Endothelial cell of umbilical vein (primary cell): ENCODE data around the gene DNMT1. TPM values are rescaled to one million over a fixed set of nuclear protein-coding genes. Genes with fewer than 3 reads are reported as not detected.

Experiments used
- BruUV-seq: library from RNA; stranded (reverse); fragments of 400-500 nt; replicated peaks from 2 replicates; lab custom pipeline; 2021; lab: Mats Ljungman, UMichigan
- CTCF ChIA-PET: fragments of 300-600, 350-600 bp; sonication (Branson Sonifier 250); formaldehyde crosslinking; loops from one replicate; lab custom pipeline; 2021; ENCODE audit warnings: antibody characterized with exemption, inconsistent platforms; lab: Charles Lee
- POLR2A ChIA-PET: fragments of 300-600, 350-600 bp; sonication (Branson Sonifier 250); formaldehyde crosslinking; loops from one replicate; lab custom pipeline; 2021; ENCODE audit warnings: antibody characterized with exemption, inconsistent platforms; lab: Charles Lee
- DNase-seq: peaks from one replicate; pipeline ENCODE4 v3.0.0-alpha.2; 2011; ENCODE audit warnings: low read depth, low spot score
- FAIRE-seq: peaks from 2 replicates; lab custom pipeline; 2011; peaks lifted over from hg19 to GRCh38; lab: Jason Lieb, UNC
- H2AFZ ChIP-seq: 2 replicates; pipeline ENCODE4 v1.6.0; 2012; ENCODE audit warnings: low read depth, low read length, control low read depth, inconsistent platforms
- H3K27ac ChIP-seq: 2 replicates; pipeline ENCODE4 v1.5.1; 2011; ENCODE audit warnings: low read depth, mild to moderate bottlenecking, control low read depth, low read length, moderate library complexity; ENCODE audit not compliant: insufficient read depth
- H3K27me3 ChIP-seq, 2 experiments: 2 replicates each; pipeline versions ENCODE4 v1.6.0 to v1.6.1; 2011; ENCODE audit warnings: low read length in 2 of 2, mixed read lengths in 1 of 2; ENCODE audit not compliant: control insufficient read depth in 2 of 2, insufficient read depth in 2 of 2
- H3K36me3 ChIP-seq, 2 experiments: 2 replicates in 1 of 2; 3 replicates in 1 of 2; pipeline ENCODE4 v1.5.1; 2011; ENCODE audit warnings: low read length in 2 of 2, mild to moderate bottlenecking in 1 of 2, moderate library complexity in 1 of 2; ENCODE audit not compliant: control insufficient read depth in 2 of 2, insufficient read depth in 2 of 2; ENCODE audit errors: extremely low read depth in 1 of 2
- H3K4me1 ChIP-seq: 3 replicates; pipeline ENCODE4 v1.5.1; 2011; ENCODE audit warnings: mild to moderate bottlenecking, low read length; ENCODE audit not compliant: control insufficient read depth, insufficient read depth; ENCODE audit errors: extremely low read depth
- H3K4me2 ChIP-seq: 2 replicates; pipeline ENCODE4 v1.6.1; 2011; ENCODE audit warnings: low read length, control low read depth, mixed read lengths; ENCODE audit not compliant: insufficient read depth
- H3K4me3 ChIP-seq, 3 experiments: fragments of 200-600 bp in 1 of 3; sonication (generic), shearing (Covaris generic) in 1 of 3; replicated peaks in 1 of 3; 2 replicates each; pipeline ENCODE4 v1.5.1; 2011 to 2016; ENCODE audit warnings: control low read depth in 3 of 3, low read length in 3 of 3, mild to moderate bottlenecking in 2 of 3, inconsistent platforms in 1 of 3, low read depth in 1 of 3, moderate library complexity in 1 of 3; ENCODE audit not compliant: insufficient read depth in 1 of 3
- H3K79me2 ChIP-seq: 2 replicates; pipeline ENCODE4 v1.6.0; 2012; ENCODE audit warnings: low read length, inconsistent platforms; ENCODE audit not compliant: control insufficient read depth, insufficient read depth
- H3K9ac ChIP-seq: replicated peaks from 2 replicates; pipeline ENCODE3; 2011; ENCODE audit warnings: low read length, control low read depth; ENCODE audit not compliant: insufficient read depth; ENCODE audit errors: extremely low read depth
- H3K9me1 ChIP-seq: replicated peaks from 3 replicates; pipeline ENCODE4 v1.6.0; 2011; ENCODE audit warnings: mild to moderate bottlenecking, low read length; ENCODE audit not compliant: control insufficient read depth, insufficient read depth; ENCODE audit errors: extremely low read depth
- H3K9me3 ChIP-seq: replicated peaks from 2 replicates; pipeline ENCODE4 v1.5.1; 2012; ENCODE audit warnings: low read length, inconsistent platforms; ENCODE audit not compliant: control insufficient read depth, insufficient read depth
- H4K20me1 ChIP-seq: replicated peaks from 2 replicates; pipeline ENCODE3; 2011; ENCODE audit warnings: mild to moderate bottlenecking, low read length; ENCODE audit not compliant: control insufficient read depth, insufficient read depth; ENCODE audit errors: extremely low read depth
- CTCF ChIP-seq, 2 donors: IDR thresholded peaks; 1 replicate in 1 of 2; 2 replicates in 1 of 2; pipeline ENCODE4 v1.5.1; 2011; ENCODE audit warnings: low read length in 2 of 2, mild to moderate bottlenecking in 2 of 2, moderate library complexity in 2 of 2, control low read depth in 1 of 2, inconsistent platforms in 1 of 2, low read depth in 1 of 2; ENCODE audit not compliant: insufficient read depth in 1 of 2; ENCODE audit errors: extremely low read depth in 1 of 2
- EZH2 ChIP-seq: IDR thresholded peaks from 2 replicates; pipeline ENCODE4 v1.6.1; 2012; ENCODE audit warnings: borderline replicate concordance, low read depth, mild to moderate bottlenecking, moderate library complexity, low read length, inconsistent platforms; ENCODE audit not compliant: severe bottlenecking
- FOS ChIP-seq: IDR thresholded peaks from 2 replicates; pipeline ENCODE4 v1.6.1; 2011; ENCODE audit warnings: mild to moderate bottlenecking, low read length, moderate library complexity, borderline replicate concordance; ENCODE audit not compliant: insufficient read depth
- GATA2 ChIP-seq: IDR thresholded peaks from 2 replicates; pipeline ENCODE4 v1.7.0; 2011; ENCODE audit warnings: low read depth, mild to moderate bottlenecking, moderate library complexity, mixed read lengths, low read length; ENCODE audit not compliant: insufficient read length, insufficient read depth
- JUN ChIP-seq: IDR thresholded peaks from 2 replicates; pipeline ENCODE4 v1.6.1; 2011; ENCODE audit warnings: borderline replicate concordance, low read depth; ENCODE audit not compliant: insufficient read length, insufficient read depth
- MAX ChIP-seq: IDR thresholded peaks from 2 replicates; pipeline ENCODE4 v1.6.1; 2011; ENCODE audit not compliant: insufficient read depth, insufficient read length
- MYC ChIP-seq: IDR thresholded peaks from one replicate; pipeline ENCODE4 v1.6.1; 2011; ENCODE audit warnings: mild to moderate bottlenecking, low read depth, low read length
- POLR2A ChIP-seq: IDR thresholded peaks from 2 replicates; pipeline ENCODE4 v1.6.1; 2012; ENCODE audit warnings: low read depth, mild to moderate bottlenecking, control low read depth, low read length
- POLR2AphosphoS5 ChIP-seq: IDR thresholded peaks from 2 replicates; pipeline ENCODE4 v1.6.1; 2012; ENCODE audit warnings: low read depth, mild to moderate bottlenecking, control low read depth, low read length, moderate library complexity; ENCODE audit not compliant: insufficient read depth
- dilution Hi-C: fragments of 300-500 bp; cut with MboI; formaldehyde crosslinking; loops from one replicate; pipeline ENCODE4 v1.15.0; 2019; ENCODE audit warnings: low sequenced_read_pairs; ENCODE audit not compliant: extremely low pct_ligation_motif_present
- intact Hi-C: fragments of 100-400 bp; cut with micrococcal nuclease; formaldehyde crosslinking; loops from one replicate; pipeline ENCODE4 v1.10.0; 2022
- polyA plus RNA-seq, 4 experiments: library from polyadenylated mRNA; depleted of rRNA in 3 of 4; stranded (reverse) in 3 of 4; unstranded in 1 of 4; fragments of >200 nt; gene quantifications; 2 replicates each; pipeline versions ENCODE4 v1.2.1 to v1.2.3, GENCODE V29; 2011 to 2012; ENCODE audit warnings: missing spikeins in 1 of 4
- total RNA-seq: library from RNA; stranded (reverse); gene quantifications from 2 replicates; pipeline ENCODE4 v1.2.3, GENCODE V29; 2021

DNMT1 gene
- total and polyA plus RNA-seq, 2 donors (not counting 3 experiments of a cell fraction or from before 2014, with no cell fraction given), result 53.4 to 165 TPM

GRCh38 chr19:10091895-10092641, 102.7 kb downstream of the DNMT1 start:
- H3K79me2 ChIP-seq, result no peaks in the 10 kb centered on the region
- BruUV-seq, result no TSS peak
- CTCF ChIA-PET, result no interaction called here

More at GRCh38 chr19:10091895-10092641, 102.7 kb downstream of the DNMT1 start:
- FAIRE-seq, result no peak
- H4K20me1 ChIP-seq, result no peaks in the 10 kb centered on the region
- H3K27ac ChIP-seq, result no peak overlapping the region
- no peak overlapping the region for H3K9ac ChIP-seq
- no peak overlapping the region for H2AFZ ChIP-seq
- no peaks in the 10 kb centered on the region for H3K9me1 ChIP-seq
- no peaks in the 10 kb centered on the region for H3K27me3 ChIP-seq
- H3K4me3 ChIP-seq, result no peak overlapping the region
- peaks cover 3% of the 10 kb centered on the region for H3K4me1 ChIP-seq
- no peaks in the 10 kb centered on the region for H3K9me3 ChIP-seq
- DNase-seq, result no peak
- TF ChIP-seq MYC (no peak), GATA2 (no peak), MAX (no peak), EZH2 (no peak), POLR2AphosphoS5 (no peak), CTCF (IDR thresholded peaks at IDR 0.05; ENCODE audit: extremely low read depth in 1 of 2, insufficient read depth in 1 of 2, low read depth in 1 of 2, low read length in 2 of 2) (no peak), JUN (no peak), POLR2A (no peak), FOS (no peak)
- POLR2A ChIA-PET, result no interaction called here
- intact Hi-C loops, result no loop called here
- H3K36me3 ChIP-seq, result peaks cover 0 to 18% of the 10 kb centered on the region in 2 experiments
- dilution Hi-C loops, result no loop called here
- no peak overlapping the region for H3K4me2 ChIP-seq
